Mesendoderm (in vitro differentiated cells): ENCODE results near the gene TNS2.

Experiments used
- DNase-seq: peaks from one replicate; pipeline ENCODE4 v3.0.0; 2013
- H2AK5ac ChIP-seq: 2 replicates; pipeline ENCODE4 v1.6.1; 2013; ENCODE audit warnings: low read length, inconsistent platforms
- H2BK120ac ChIP-seq: 2 replicates; pipeline ENCODE4 v1.6.1; 2013; ENCODE audit warnings: low read depth, mild to moderate bottlenecking, low read length, moderate library complexity, mixed read lengths
- H2BK15ac ChIP-seq: replicated peaks from 2 replicates; pipeline ENCODE4 v1.6.1; 2013; ENCODE audit warnings: low read depth, mild to moderate bottlenecking, moderate library complexity
- H2BK5ac ChIP-seq: 2 replicates; pipeline ENCODE4 v1.6.1; 2013; ENCODE audit warnings: low read length, inconsistent platforms
- H3K18ac ChIP-seq: 2 replicates; pipeline ENCODE4 v1.6.1; 2013; ENCODE audit warnings: mild to moderate bottlenecking, low read length, mixed read lengths
- H3K23ac ChIP-seq: one replicate; pipeline ENCODE4 v1.6.1; 2013; ENCODE audit warnings: low read length
- H3K27ac ChIP-seq: 2 replicates; pipeline ENCODE4 v1.5.1; 2013; ENCODE audit warnings: low read depth, mild to moderate bottlenecking, inconsistent platforms, low read length, moderate library complexity
- H3K27me3 ChIP-seq: 2 replicates; pipeline ENCODE4 v1.6.1; 2013; ENCODE audit warnings: low read length, control low read depth, mild to moderate bottlenecking, inconsistent platforms; ENCODE audit not compliant: insufficient read depth, poor library complexity
- H3K36me3 ChIP-seq: 2 replicates; pipeline ENCODE4 v1.6.1; 2013; ENCODE audit warnings: low read length, inconsistent platforms; ENCODE audit not compliant: control insufficient read depth, insufficient read depth
- H3K4ac ChIP-seq: one replicate; pipeline ENCODE4 v1.6.1; 2013; ENCODE audit warnings: low read depth, mild to moderate bottlenecking, low read length, moderate library complexity
- H3K4me1 ChIP-seq: 2 replicates; pipeline ENCODE4 v1.6.1; 2013; ENCODE audit warnings: low read depth, low read length, inconsistent platforms; ENCODE audit not compliant: control insufficient read depth
- H3K4me2 ChIP-seq: 2 replicates; pipeline ENCODE4 v1.6.1; 2013; ENCODE audit warnings: low read length
- H3K4me3 ChIP-seq: 2 replicates; pipeline ENCODE4 v1.5.1; 2013; ENCODE audit warnings: mild to moderate bottlenecking, low read length
- H3K56ac ChIP-seq: one replicate; pipeline ENCODE4 v1.6.1; 2013; ENCODE audit warnings: low read length
- H3K79me1 ChIP-seq: 2 replicates; pipeline ENCODE4 v1.6.1; 2013; ENCODE audit warnings: low read length, inconsistent platforms
- H3K79me2 ChIP-seq: 2 replicates; pipeline ENCODE4 v1.6.1; 2013; ENCODE audit warnings: mild to moderate bottlenecking, low read length; ENCODE audit not compliant: control insufficient read depth, insufficient read depth
- H3K9ac ChIP-seq: 2 replicates; pipeline ENCODE4 v1.6.1; 2013; ENCODE audit warnings: low read length, inconsistent platforms
- H4K5ac ChIP-seq: one replicate; pipeline ENCODE4 v1.6.1; 2013; ENCODE audit warnings: low read length
- H4K8ac ChIP-seq: one replicate; pipeline ENCODE4 v1.6.1; 2013; ENCODE audit warnings: low read depth, mild to moderate bottlenecking, control low read depth, low read length, moderate library complexity
- WGBS: extraction: QIAGEN DNeasy Blood & Tissue Kit; methylation state at CpG from one replicate; pipeline ENCODE4 v1.1.7; 2013; ENCODE audit warnings: low lambda C conversion rate, missing lambda C conversion rate; ENCODE audit not compliant: insufficient coverage; ENCODE audit errors: extremely low coverage; 5-methylcytosine and 5-hydroxymethylcytosine counted together

Gene TNS2

DNA sequence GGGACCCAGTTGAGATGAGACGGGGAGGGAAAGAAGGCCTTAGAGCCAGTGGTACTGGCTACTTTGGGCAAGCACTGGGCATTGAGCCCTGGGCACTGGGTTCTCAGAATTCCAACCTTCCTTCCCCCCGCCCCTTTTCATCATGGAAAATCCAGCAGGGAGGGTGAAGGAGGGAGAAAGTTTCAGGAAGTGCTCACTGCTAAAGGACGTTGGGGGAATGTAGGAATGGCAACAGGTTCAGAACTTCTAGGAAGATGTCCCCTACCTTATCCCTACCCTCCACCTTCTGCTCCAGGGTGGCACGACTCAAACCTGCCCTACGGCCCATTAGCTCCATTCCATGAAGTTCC, 4.2 kb upstream of the TNS2 start:
- Histone ChIP-seq H4K8ac (no peak overlapping the region), H3K4me2 (no peak overlapping the region), H2BK15ac (no peak overlapping the region), H3K79me2 (peaks cover 5% of the 10 kb centered on the region), H2BK5ac (no peak overlapping the region), H3K4ac (no peak overlapping the region), H3K56ac (peak overlapping the region; percentile 45), H3K18ac (no peak overlapping the region), H3K23ac (peak overlapping the region; percentile 39), H3K4me1 (peaks cover 32% of the 10 kb centered on the region), H4K5ac (no peak overlapping the region), H3K4me3 (no peak overlapping the region), H2AK5ac (no peak overlapping the region), H3K79me1 (no peaks in the 10 kb centered on the region), H2BK120ac (no peak overlapping the region), H3K9ac (peak overlapping the region; percentile 12), H3K27ac (no peak overlapping the region), H3K36me3 (no peaks in the 10 kb centered on the region), H3K27me3 (no peaks in the 10 kb centered on the region)
- WGBS: no CpG with 5 or more reads among the region's 5 CpGs
- peak; percentile 50 for DNase-seq

DNA sequence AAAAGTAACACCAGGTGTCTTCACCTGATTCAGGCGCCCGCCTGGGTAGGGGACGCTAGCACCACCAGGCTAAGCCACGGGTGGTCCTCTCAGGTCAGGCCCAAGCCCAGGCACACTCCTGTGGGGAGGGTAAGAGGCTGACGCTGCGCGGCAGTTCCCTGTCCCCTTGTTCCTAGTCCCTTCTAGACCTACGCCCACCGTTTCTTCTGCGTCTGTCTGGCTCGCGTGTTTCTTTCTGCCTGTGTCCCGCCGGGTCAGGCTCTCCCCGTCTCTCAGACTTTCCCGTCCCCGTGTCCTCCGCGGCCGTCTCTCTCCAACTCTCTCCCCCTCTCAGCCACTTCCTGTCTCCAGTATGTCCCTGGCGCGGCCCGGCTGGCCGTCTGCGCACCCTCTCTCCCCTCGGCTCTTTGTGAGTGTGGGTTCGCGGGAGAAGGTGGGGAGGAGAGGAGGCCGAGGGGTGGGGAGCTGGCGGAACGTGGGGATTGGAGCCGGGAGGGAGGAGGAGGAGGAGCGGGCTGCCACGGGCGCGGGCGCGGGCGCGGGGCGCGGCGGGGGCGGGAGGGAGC, 3.1 kb upstream of the TNS2 start:
- no peak overlapping the region for H2AK5ac ChIP-seq
- no peak overlapping the region for H2BK15ac ChIP-seq
- DNase-seq: peak; percentile 81
- no peak overlapping the region for H2BK120ac ChIP-seq
- no peak overlapping the region for H4K5ac ChIP-seq
- peak overlapping the region; percentile 92 for H3K56ac ChIP-seq
- H2BK5ac ChIP-seq: peak overlapping the region; percentile 68
- H3K4me3 ChIP-seq: peak overlapping the region; percentile 59
- no peaks in the 10 kb centered on the region for H3K27me3 ChIP-seq
- H3K27ac ChIP-seq: peak overlapping the region; percentile 53
- peak overlapping the region; percentile 85 for H3K9ac ChIP-seq
- peak overlapping the region; percentile 94 for H3K23ac ChIP-seq
- no CpG with 5 or more reads among the region's 44 CpGs for WGBS
- peak overlapping the region; percentile 87 for H3K4me2 ChIP-seq
- no peak overlapping the region for H4K8ac ChIP-seq
- no peaks in the 10 kb centered on the region for H3K36me3 ChIP-seq
- peak overlapping the region; percentile 85 for H3K4ac ChIP-seq
- H3K18ac ChIP-seq: peak overlapping the region; percentile 65
- peaks cover 13% of the 10 kb centered on the region for H3K79me2 ChIP-seq
- H3K4me1 ChIP-seq: peaks cover 42% of the 10 kb centered on the region
- peaks cover 9% of the 10 kb centered on the region for H3K79me1 ChIP-seq

DNA sequence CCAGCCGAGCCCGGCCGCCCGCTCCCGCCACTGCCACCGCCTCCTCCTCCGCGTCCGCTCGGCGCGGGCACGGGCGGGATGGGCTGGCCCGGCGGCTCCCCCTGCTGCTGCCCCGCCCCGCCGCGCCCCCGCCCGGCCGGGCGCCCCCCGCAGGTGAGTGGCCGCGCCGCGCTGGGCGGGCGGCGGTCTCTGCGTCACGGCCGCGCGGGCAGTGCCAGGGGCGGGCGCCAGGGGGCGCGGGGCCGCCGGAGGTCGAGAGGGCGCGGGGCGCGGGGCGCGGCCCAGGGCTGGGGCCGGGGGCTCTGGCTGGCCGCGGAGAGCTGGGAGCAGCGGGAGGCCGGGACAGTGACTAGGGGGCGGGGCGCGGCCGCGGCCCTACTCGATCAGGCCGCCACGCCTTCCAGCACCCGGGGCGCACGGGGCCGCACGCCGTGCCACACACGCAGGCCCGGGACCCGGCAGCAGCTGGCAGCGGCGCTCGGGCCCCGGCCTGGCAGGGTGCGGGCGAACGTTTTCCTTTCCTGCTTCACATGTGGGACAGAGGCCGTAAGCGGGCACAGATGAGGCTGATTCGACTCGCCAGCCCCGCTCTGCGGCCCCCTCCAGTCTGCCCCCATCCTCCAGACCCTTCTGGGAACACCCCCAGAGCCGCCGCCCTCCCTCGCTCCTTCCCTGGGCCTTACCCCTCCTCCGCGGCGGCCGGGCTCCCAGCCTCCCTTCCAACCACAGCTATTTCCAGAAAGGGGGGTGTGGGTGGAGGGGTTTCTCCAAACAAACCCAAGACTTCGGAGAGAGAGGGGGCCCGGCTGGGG, 2.4 kb upstream of the TNS2 start:
- Histone ChIP-seq H3K18ac (peak overlapping the region; percentile 65), H2AK5ac (no peak overlapping the region), H3K79me2 (peaks cover 19% of the 10 kb centered on the region), H4K5ac (no peak overlapping the region), H3K4me1 (peaks cover 44% of the 10 kb centered on the region), H3K27ac (peak overlapping the region; percentile 97), H4K8ac (no peak overlapping the region), H3K79me1 (peaks cover 15% of the 10 kb centered on the region), H2BK5ac (peak overlapping the region; percentile 43), H3K36me3 (no peaks in the 10 kb centered on the region), H3K9ac (peak overlapping the region; percentile 69), H3K27me3 (no peaks in the 10 kb centered on the region), H3K23ac (no peak overlapping the region), H3K4me3 (no peak overlapping the region), H3K4ac (peak overlapping the region; percentile 17), H3K4me2 (peak overlapping the region; percentile 30), H2BK15ac (no peak overlapping the region), H2BK120ac (no peak overlapping the region), H3K56ac (peak overlapping the region; percentile 86)
- peak; percentile 78 for DNase-seq
- WGBS: no CpG with 5 or more reads among the region's 94 CpGs

DNA sequence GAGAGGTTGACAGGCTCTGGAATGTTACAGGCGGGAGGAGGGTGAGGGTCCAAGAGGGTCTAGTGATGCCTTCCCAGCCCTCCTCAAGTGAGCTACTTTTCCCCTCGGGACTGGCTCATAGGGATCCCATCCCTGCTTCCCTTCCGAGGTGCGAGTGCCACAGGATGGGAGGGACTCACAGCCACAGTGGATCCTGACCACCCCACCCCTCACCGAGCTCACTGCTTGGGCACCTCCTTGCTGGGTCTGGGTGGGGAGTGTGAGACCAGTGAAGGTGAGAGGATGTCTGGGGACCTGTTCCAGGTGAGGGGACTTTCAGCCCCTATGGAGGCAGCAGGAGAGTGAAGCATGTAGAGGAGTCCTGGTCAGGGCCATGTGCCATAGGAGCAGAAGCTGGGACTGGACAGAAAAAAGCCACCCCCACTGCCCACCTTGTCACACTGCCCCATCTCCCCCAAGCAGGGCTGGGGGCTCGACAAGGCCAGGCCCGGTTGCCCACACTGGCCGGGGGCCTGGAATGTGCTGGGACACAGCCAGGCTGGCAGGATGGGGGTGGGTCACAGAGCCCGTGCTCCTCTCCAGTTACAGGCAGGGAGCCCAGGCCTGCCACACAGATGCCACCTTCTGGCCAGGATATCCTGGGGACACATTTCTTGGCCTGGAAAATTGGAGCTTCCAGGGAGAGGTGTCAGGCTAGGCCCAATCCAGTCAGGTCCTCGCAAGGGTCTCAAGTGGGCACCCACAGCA, 1.7 kb upstream of the TNS2 start:
- Histone ChIP-seq H2AK5ac (peak overlapping the region; percentile 35), H3K9ac (peak overlapping the region; percentile 69), H3K36me3 (no peaks in the 10 kb centered on the region), H4K5ac (no peak overlapping the region), H4K8ac (no peak overlapping the region), H3K4me2 (peak overlapping the region; percentile 14), H3K4ac (no peak overlapping the region), H3K27me3 (no peaks in the 10 kb centered on the region), H3K56ac (peak overlapping the region; percentile 86), H3K23ac (no peak overlapping the region), H3K4me3 (no peak overlapping the region), H2BK120ac (no peak overlapping the region), H3K79me2 (peaks cover 20% of the 10 kb centered on the region), H3K27ac (peak overlapping the region; percentile 97), H3K79me1 (peaks cover 16% of the 10 kb centered on the region), H2BK15ac (no peak overlapping the region), H3K18ac (peak overlapping the region; percentile 51), H3K4me1 (peaks cover 44% of the 10 kb centered on the region), H2BK5ac (peak overlapping the region; percentile 2)
- WGBS: no CpG with 5 or more reads among the region's 10 CpGs
- DNase-seq: peak; percentile 86

DNA sequence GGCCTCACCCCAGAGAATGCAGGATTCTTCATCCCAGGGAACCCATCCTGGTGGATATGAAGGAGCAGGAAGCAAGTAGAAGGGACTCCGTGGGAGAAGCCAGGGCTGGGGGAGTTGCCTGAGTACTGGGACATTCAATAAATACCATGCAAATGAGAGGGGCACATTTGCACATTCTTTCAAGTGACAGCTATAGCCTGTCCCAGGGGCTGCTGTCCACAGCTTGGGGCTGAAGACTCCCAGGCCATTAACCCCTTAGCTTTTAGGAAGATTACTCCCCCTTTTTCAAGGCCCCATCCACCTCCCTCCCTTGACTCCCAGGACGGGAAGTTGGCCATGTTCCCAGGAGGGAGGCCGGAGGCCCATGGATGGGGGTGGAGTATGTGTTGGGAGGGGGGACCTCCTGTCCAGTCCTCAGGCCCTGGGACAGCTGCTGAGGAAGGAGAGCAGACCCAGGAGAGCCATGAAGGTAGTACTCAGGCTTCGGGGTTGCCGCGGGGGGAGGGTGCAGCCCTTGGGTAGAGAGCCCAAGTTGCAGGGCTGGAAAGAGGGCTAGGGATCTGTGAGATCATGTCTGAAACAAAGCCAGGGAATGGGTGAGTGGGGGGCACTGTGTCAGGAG, 974 bp upstream of the TNS2 start:
- peaks cover 17% of the 10 kb centered on the region for H3K79me1 ChIP-seq
- H3K4ac ChIP-seq: peak overlapping the region; percentile 4
- WGBS: no CpG with 5 or more reads among the region's 6 CpGs
- DNase-seq: peak; percentile 96
- H2BK120ac ChIP-seq: peak overlapping the region; percentile 74
- peaks cover 20% of the 10 kb centered on the region for H3K79me2 ChIP-seq
- peak overlapping the region; percentile 56 for H3K4me2 ChIP-seq
- H2BK5ac ChIP-seq: peak overlapping the region; percentile 97
- no peak overlapping the region for H2BK15ac ChIP-seq
- H4K5ac ChIP-seq: no peak overlapping the region
- H3K23ac ChIP-seq: peak overlapping the region; percentile 55
- peak overlapping the region; percentile 35 for H2AK5ac ChIP-seq
- H3K18ac ChIP-seq: peak overlapping the region; percentile 41
- H3K56ac ChIP-seq: peak overlapping the region; percentile 86
- H4K8ac ChIP-seq: no peak overlapping the region
- H3K27me3 ChIP-seq: no peaks in the 10 kb centered on the region
- H3K9ac ChIP-seq: peak overlapping the region; percentile 69
- peaks cover 47% of the 10 kb centered on the region for H3K4me1 ChIP-seq
- no peaks in the 10 kb centered on the region for H3K36me3 ChIP-seq
- H3K27ac ChIP-seq: peak overlapping the region; percentile 97
- H3K4me3 ChIP-seq: no peak overlapping the region
